ENCODE data around the gene NKAIN2.
"Not testable (repeated sequence)": the region's sequence is repeated elsewhere in the genome, so short reads cannot be mapped to it uniquely, and the experiment has no call there.

Gene NKAIN2

DNA sequence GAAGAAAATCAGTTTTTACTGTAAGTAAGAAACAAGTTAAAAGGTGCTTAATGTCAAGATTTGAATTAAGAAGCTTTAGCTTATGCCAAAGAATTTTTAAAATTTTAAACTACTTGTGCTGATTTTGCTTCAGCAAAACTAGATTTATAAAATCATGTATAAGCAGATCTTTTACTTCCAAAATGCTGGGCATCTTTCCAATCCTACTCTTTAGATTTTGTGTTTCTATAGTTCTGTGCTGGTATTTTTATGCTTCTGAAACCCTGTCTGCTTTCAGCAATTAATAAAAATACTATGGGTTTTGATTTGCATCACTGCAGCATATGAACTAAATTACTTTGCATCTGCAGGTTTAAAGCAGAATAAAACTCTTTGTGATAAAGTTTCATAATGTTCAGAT is 920.0 kb downstream of the NKAIN2 start:
- DNase-seq: no peak

DNA sequence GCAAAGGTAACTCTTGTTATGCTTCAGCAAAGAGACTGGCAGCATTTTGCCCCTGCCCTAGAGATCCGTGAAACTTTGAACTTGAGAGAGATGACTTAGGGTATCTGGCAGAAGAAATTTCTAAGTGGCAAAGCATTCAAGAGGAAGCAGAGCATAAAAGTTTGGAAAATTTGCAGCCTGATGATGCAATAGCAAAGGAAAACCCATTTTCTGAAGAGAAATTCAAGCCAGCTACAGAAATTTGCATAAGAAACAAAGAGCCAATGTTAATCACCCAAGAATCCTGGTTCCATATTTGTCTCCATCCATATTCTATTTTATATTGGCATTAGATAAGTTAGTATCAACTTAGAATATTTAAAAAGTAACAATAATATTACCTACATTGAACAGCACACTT is 934.1 kb downstream of the NKAIN2 start:
- not testable (repeated sequence) for DNase-seq

DNA sequence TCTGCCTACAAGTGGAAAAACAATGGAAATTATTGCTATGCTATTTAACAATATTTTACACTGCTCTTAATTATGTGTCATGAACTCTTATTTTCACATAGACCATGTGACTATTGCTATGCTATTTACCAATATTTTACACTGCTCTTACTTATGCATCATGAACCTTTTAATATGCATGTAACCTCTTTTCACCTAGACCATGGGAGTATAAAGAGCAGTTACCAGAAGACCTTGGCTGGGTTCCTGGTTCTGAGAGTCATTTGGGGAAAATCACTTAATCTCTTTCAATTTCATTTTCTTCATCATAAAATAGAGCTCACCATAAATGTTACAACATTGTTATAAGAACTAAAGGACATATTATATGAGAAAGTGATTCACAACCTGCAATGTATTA is 934.8 kb downstream of the NKAIN2 start:
- no peak for DNase-seq

DNA sequence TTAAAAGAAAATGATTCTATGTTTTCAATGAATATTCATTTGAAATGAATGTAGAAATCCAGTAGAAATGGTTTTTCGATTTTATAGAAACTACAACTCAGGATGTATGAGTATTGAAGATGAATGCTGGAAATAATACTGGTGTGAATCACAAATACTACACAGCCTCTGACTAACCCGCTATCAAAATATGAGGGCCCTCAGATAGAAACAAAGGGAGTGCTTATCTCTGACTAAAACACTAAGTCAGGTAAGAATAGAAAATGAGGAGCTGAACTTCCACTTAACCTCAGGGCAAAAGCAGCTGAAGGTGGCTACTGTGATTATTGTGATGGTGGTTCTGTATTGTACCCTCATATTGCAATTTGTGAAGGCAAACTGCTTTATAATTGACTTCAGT is 937.7 kb downstream of the NKAIN2 start:
- DNase-seq: no peak

DNA sequence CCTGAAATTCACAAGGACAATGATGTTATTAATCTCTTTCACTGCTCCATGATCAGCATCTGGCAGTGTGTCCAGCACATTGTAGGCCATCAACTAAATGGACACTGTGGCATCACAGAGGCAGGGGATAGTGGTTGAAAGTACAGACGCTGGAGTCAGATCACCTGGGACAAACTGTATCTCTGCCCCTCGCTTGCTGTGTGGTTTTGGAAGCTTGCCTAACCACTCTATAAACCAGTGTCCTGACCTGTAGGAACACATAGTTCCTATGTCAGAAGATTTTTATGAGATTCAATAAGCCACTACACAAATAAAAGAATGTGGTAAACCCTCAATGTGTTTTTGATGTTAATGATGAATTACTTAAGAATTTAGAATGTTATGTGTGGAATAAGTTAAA is 939.3 kb downstream of the NKAIN2 start:
- no peak for DNase-seq

DNA sequence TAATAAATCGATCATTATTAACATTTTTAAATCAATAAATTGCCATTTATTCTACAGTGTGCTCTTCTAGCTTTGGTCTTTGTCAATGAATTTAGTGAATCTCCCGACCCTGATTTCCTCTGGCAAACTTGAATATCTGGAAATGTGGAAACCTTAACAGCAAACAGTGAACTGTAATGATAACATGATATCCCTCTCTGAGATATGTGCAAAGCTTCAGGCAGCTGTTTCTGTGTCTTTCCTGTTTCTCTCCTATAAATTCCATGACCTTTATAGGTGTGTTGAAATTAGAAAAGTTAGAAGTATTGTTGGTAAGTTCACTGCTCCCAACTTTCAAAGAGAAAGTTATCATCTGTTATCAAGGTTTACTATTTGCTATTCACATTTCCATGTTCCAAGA is 939.8 kb downstream of the NKAIN2 start:
- DNase-seq: no peak

DNA sequence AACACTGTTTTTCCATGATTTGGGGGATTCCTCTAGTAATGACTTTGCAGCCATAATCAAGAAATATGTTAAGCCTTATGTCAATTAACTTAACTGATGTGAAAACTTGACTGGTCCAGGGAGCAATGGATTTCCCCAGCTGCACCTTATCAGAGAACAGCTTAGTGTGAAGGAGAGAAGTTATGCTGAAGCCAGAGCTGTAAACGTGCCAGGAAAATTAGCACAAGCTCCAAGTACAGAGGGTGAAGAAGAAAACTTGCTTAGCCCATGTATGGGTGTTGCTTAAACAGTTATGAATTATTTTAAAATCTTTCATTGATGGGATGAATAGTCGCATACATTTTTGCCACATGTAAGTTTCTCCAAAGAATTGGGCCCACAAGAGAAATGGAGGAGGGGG is 943.7 kb downstream of the NKAIN2 start:
- DNase-seq: no peak

DNA sequence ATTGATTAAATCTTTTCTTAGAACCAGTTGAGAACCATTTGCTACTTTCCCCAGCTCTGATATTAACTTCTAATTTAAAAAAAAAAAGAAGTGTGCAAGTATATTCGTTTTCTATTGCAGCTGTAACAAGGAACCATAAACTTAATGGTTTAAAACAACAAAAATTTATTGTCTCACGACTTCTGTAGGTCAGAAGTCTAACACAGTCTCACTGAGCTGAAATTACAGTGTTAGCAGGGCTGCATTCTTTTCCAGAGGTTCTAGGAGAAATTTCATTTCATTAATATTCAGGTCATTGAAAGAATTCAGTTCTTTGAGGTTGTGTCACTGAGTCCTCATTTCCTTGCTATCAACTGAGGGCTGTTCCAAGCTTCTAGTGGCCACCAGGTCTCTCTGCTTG is 945.1 kb downstream of the NKAIN2 start:
- no peak for DNase-seq

DNA sequence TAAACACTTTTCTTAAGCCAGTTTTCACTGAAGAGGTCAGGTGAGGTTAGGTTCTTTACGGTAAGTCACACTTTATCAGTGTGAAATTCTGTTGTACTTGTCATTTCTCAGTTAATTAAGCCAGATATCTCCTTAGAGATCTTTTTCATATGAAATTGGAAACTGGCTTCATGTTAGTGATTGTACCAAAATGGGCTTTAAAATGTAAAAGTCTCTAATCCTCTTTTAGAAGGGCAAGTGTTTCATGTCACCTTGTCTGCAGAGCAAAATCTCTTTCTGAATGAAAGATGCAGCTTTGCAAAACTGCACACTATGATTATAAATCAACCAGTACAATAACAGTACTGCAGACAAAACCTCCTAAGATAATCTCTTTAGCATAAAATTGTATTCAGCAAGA is 949.3 kb downstream of the NKAIN2 start:
- no peak for DNase-seq

DNA sequence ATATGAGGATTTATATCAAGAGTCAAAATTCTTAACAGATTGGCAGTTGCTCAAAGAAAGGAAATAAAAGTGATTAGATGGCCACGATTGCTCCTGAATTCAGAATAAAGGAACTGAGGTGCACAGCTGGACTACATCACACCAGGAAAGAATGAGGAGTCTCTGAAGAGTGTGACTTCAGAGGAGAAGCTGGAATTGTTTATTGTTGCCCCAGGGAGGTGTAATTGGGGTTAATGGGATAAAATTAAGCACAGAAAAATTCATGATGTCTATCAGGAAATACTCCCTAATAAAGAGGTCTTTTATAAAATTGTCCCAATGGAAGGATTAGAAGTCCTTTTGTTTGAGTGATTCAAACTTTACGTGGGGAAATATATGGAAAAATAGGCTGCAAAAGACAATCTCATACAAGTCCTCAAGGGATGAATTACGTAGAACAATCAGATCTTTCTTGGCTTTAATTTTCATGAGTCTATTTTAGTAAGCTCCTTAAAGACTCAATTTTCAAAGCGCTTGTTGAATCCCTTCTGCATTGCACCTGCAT is 950.0 kb downstream of the NKAIN2 start:
- DNase-seq: no peak

DNA sequence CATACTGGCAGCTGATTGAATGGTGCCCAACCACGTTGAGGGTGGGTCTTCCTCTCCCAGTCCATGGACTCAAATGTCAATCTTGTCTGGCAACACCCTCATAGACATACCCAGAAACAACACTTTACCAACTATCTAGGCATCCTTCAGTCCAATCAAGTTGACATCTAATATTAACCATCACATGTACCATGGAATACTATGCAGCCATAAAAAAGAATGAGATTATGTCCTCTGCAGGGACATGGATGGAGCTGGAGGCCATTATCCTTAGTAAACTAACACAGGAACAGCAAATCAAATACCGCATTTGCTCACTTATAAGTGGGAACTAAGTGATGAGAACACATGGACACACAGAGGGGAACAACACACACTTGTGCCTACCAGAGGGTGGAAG is 951.7 kb downstream of the NKAIN2 start:
- no peak for DNase-seq

DNA sequence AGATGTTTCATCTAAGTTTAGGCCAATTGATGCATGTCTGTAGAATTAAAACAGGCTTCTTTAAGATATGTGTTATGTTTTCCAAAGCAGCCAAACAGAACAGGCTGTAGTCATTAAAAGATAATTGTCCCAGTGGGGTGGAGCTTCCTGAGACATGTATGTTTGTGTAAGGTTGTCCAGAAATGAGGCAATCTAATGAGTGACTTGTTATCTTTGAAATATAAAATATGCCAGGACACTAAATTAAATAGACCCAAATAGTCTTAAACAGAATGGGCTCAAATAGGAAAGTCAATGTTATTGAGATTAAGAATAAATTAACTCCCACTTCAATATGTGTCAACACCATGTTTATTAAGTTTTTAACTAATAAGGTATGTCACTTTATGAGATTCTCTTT is 953.9 kb downstream of the NKAIN2 start:
- DNase-seq: no peak

DNA sequence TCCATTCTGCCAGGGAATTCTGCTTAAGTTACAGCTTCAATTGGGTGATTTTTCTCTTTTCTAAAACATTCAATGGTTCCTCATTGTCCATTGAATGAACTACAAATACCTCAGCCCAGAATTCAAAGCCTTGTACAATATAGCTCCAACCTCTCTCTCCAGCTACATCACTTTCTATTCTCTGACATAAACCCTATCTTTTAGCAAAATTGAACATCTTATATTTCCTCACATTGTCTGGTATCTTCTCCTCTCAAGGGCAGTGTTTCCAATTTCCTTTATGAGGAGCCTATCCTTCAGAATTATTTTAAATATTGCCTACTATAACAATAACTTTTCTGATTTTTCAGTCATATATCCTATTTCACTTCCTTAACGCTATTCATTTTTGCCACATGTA is 955.0 kb downstream of the NKAIN2 start:
- no peak for DNase-seq

DNA sequence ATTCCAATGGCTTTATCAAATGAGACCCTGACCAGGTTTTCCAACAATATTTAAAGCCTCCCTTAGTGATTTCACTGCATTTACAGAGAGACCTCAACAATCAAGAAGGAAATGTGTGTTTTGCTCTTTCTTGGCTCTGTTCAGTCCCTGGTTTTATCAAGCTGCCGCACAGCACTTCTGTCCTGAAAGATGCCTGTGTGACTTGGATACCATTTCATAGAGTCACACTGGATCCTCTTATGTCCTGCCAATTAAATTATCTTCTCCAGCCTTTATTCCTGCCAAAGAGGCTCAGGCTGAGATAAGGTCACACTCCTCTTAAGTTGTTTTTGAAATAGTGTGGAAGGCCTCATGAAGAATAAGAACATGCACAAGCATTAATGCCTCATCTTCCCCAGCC is 961.6 kb downstream of the NKAIN2 start:
- no peak for DNase-seq

DNA sequence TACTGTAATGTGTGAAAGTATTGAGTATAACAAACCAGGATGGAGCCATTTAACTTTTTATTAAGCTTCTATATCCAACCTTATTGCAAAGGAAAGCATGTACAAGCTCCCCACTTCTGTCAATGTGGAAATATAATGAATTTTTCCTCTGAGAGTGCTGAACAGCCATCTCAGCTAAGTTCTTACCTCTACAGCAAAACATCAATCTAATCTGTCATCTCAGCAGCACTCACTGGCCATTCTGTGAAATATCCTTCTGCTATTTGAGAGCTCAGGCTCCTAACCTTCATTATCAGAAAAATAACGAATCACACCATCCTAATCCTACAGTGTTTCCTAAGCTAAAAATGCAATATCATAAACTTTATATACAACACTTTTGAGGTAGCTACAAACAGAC is 964.6 kb downstream of the NKAIN2 start:
- DNase-seq: no peak

DNA sequence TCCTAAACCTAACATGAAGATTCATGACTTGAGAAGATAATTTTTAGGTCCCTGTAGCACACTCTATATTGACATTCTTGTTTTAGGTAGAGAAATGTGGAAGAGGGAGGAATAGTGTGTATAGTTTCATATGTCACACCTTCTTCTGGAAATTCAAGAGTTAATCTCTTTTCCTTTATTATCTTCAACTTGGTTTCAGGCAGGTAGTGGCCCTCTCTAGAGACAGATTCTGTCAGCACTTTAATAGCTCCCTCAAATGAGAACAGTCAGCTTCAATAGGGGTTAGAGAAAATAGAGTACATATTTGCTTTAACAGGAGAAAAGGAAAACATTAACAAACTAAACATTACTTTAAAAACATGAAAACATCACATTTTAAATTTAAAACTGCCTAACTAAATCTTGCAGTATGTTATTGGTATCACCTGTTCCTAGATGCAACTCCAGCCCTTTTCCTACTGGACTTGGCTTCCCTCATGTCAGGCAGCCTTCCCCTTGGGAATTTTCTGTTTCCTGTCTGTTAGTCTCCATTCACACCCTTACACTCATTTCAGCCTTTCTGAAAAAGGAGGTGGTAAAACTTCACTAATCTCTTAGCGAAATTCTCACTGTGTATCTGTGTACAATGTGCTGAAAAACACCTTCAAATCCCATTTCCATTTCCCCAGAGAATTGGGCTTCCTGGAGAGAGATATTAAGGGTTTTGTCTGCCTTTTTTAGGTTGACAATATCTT is 966.3 kb downstream of the NKAIN2 start:
- no peak for DNase-seq

DNA sequence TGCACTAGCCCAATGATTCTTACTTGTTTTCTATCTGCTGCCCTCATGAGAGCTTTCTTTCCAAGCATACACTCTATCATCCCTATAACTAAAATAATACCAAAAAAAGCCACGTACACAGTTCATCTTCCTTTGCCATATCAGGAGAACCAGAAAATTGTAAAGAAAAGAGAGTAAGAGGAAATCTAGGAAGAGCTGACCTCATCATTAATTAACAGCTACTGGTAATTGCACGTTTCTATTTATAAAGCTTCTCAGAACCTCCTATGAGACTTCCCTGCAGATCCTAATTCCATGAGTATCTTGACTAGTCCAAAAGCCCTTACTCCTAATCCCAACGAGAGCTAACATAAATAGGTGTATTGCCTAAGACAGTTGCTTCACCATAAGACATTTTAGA is 967.1 kb downstream of the NKAIN2 start:
- DNase-seq: no peak

DNA sequence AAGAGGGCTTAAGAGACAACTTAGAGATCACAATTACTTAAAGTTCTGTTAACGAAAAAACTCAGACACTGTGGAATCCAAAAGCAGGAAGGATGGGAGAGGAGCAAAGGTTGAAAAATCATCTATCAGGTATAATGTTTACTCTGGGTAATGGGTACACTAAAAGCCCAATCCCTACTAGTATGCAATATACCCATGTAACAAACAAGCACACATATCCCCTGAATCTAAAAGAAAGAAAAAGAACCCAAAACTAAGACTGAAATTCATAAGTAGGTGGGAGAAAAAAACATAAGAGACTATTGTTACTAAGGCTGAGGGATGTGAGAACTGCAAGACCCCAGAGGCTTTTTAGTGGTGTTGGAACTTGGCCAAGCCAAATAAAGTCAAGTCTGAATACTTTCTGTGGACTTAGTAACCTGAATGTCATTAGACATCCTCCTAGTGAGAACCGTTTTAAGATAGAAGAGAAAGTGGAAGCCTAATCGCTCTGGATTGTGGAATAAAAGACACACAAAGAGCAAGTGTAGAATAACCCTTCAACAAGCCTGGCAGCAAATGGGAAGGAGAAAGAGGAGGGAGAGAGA is 969.2 kb downstream of the NKAIN2 start:
- DNase-seq: no peak

DNA sequence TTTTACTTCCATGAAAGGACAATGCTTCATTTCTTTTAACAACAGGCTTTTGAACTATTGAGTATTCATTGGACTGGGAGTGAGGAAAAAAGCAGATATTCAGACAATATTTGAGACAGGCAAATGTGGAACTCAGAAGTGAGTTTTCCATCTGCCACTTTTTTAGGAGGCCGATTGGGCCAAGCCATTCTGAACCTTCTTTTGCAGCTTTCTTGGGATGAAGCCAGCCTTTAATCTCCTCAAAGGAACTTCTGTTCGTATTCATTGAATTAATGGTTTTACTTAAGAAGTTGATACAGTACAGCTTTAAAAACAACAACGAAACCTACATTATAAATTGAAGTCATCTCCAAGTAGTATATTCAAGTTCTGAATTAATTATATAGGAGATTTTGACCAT is 971.5 kb downstream of the NKAIN2 start:
- no peak for DNase-seq

DNA sequence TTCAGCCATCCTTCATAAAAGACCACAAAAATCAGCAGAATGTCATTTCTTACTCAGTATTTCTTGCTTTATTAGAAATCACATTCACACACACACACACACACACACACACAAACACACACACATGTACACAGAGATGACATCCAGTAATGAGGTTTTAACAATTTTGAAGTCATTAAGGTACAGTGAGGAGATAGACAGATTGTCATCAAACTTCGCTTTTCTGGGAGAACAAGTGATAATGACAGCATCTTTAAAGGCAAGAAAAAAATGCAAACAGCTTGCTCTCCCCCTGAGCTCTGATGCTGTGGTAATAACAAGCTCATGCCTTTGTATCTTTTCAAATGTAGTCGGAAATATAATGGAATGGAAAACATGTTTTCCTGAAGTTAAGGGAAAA is 974.2 kb downstream of the NKAIN2 start:
- no peak for DNase-seq

DNA sequence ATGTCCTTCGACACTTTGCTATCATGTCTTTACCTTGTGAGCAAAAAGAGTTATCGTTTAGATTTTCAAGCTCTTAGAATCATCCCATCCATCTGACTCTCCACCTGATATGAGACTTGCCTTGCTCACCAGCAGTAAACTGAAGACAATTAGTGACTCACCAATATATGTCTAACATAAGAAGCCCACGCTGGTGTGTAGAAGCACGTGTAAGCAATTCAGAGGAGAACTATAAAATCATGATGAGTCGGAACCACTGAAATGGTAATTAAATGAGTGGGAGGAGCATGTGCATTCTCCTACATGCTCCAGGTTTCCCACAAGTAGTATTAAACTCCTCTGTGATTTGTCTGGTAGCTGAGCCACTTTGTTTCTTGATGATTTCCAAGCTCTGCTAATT is 977.0 kb downstream of the NKAIN2 start:
- no peak for DNase-seq

DNA sequence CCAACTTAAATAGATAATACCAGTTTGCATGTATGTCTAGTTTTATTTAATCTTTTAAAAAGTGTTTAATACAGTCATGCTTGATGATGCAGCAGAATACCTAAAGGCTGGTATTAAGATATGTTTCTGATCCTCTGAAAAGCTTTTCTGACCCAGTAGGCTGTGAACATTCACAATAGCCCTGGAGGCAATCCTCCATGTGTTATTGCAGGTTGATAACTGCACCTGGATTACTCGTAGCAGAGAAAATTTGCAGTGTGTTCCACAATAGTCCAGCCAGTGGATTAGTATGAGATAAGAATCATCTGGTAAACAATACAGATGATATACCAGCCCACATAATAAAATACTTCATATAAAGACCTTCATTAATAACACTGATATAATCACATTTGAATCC is 979.7 kb downstream of the NKAIN2 start:
- no peak for DNase-seq

DNA sequence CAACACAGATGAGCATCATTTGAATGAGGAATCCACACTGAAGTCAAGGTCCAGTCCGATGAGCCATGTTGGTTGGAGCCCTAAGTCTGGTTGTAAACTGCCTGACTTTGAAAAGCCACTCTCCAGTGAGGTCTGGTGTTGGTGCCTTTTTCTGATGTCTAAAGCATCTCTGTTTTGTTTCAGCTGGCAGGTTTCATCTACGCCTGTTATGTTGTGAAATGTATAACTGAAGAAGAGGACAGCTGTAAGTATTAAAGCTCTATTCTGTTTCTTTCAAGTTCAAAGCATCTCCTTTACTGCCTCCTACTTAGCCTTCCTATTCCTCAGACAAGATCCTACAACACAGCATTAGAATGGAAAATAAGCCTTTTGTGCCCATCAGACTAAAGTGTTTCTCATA is 987.5 kb downstream of the NKAIN2 start:
- DNase-seq: no peak

DNA sequence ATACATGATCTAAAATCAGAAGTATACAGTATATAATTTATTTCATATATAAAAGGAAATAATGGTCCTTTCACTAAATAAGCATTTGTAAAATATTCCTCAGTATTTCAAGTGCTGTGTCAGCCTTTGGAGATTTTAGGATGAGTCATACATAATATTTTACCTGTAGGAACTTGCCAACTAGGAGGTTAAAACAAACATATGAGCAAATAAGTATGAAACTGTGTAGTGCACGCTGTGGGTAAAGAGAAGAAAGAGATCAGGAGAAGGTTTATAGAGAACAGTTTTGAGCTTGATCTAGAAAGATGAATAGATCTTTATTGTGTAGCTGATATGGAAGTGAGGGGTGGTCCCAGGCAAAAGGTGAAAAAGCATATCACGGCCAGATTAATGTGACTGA is 988.7 kb downstream of the NKAIN2 start:
- no peak for DNase-seq

DNA sequence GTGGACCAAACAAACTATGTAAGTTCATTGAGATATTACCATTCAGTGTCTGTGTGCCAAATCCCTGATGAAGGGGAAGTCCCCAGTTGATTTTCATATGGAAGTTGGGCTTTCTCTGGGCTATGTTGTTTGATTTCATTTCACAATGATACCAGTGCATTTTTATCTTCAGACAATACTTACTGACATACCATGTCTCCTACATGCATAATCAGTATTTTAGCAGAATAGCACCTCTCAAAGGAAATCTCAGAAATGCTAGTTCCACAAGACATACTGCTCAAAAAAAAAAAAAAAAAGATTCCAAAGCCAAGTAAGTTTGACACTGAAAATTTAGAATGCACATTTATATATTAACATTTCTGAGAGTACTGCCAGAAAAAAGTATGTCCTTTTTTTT is 989.7 kb downstream of the NKAIN2 start:
- no peak for DNase-seq

Measured in stimulated activated CD4-positive, alpha-beta T cell treated with anti-CD3 and anti-CD28 coated beads, Interleukin-4, amount 100 ng/mL, for 4 hours (primary cell).